MCF 10A (cell line): Measurements from ENCODE around the gene HSPB6. TPM values are rescaled to one million over a fixed set of nuclear protein-coding genes. Genes with fewer than 3 reads are reported as not detected.
A peak's percentile ranks its signal among the peaks of the same experiment; 100 is the strongest.

Source experiments
- BruUV-seq: library from RNA; stranded (reverse); fragments of 400-500 nt; replicated peaks from 2 replicates; lab custom pipeline; 2021; lab: Mats Ljungman, UMichigan
- CTCF ChIA-PET: fragments of 300-600 bp; sonication (Branson Sonifier 250); formaldehyde crosslinking; extraction: SDS; loops from one replicate; lab custom pipeline; 2021; ENCODE audit warnings: antibody characterized with exemption, inconsistent platforms; lab: Yijun Ruan, JAX
- POLR2A ChIA-PET: fragments of 300-600, 350-650 bp; sonication (Branson Sonifier 250); formaldehyde crosslinking; extraction: SDS; loops from one replicate; lab custom pipeline; 2020; ENCODE audit warnings: antibody characterized with exemption, inconsistent platforms; lab: Yijun Ruan, JAX
- DNase-seq: peaks from one replicate; pipeline ENCODE4 v3.0.0-alpha.2; 2018; ENCODE audit not compliant: unreplicated experiment
- H3K27ac Mint-ChIP-seq: one replicate; pipeline ENCODE4 v1.8.0; 2022; ENCODE audit warnings: mild to moderate bottlenecking, low read depth, mixed read lengths; ENCODE audit not compliant: unreplicated experiment
- H3K27me3 Mint-ChIP-seq: one replicate; pipeline ENCODE4 v1.8.0; 2022; ENCODE audit warnings: mixed read lengths; ENCODE audit not compliant: insufficient read depth, unreplicated experiment
- H3K36me3 Mint-ChIP-seq: one replicate; pipeline ENCODE4 v1.8.0; 2022; ENCODE audit warnings: mild to moderate bottlenecking, moderate library complexity, mixed read lengths; ENCODE audit not compliant: insufficient read depth, unreplicated experiment
- H3K4me1 Mint-ChIP-seq: one replicate; pipeline ENCODE4 v1.8.0; 2022; ENCODE audit warnings: mixed read lengths; ENCODE audit not compliant: insufficient read depth, unreplicated experiment
- H3K4me3 Mint-ChIP-seq: one replicate; pipeline ENCODE4 v1.8.0; 2022; ENCODE audit warnings: mild to moderate bottlenecking, moderate library complexity, mixed read lengths; ENCODE audit not compliant: unreplicated experiment
- H3K9me3 Mint-ChIP-seq: one replicate; pipeline ENCODE4 v1.8.0; 2022; ENCODE audit warnings: mixed read lengths; ENCODE audit not compliant: unreplicated experiment
- intact Hi-C: fragments of 100-400 bp; cut with micrococcal nuclease; formaldehyde crosslinking; loops from 2 replicates; pipeline ENCODE4 v1.14.1; 2022
- total RNA-seq: library from RNA; stranded (reverse); gene quantifications from 2 replicates; pipeline ENCODE4 v1.2.3, GENCODE V29; 2022
- TF ChIP-seq, protein P1 (sequence below): fragments of 200-600 bp; IDR thresholded peaks from one replicate; pipeline ENCODE4 v1.8.0; 2022; ENCODE audit warnings: antibody characterized with exemption, mild to moderate bottlenecking; ENCODE audit not compliant: unreplicated experiment

HSPB6 gene
- total RNA-seq, 1 experiment from 2014 or later = 0.21 TPM

DNA sequence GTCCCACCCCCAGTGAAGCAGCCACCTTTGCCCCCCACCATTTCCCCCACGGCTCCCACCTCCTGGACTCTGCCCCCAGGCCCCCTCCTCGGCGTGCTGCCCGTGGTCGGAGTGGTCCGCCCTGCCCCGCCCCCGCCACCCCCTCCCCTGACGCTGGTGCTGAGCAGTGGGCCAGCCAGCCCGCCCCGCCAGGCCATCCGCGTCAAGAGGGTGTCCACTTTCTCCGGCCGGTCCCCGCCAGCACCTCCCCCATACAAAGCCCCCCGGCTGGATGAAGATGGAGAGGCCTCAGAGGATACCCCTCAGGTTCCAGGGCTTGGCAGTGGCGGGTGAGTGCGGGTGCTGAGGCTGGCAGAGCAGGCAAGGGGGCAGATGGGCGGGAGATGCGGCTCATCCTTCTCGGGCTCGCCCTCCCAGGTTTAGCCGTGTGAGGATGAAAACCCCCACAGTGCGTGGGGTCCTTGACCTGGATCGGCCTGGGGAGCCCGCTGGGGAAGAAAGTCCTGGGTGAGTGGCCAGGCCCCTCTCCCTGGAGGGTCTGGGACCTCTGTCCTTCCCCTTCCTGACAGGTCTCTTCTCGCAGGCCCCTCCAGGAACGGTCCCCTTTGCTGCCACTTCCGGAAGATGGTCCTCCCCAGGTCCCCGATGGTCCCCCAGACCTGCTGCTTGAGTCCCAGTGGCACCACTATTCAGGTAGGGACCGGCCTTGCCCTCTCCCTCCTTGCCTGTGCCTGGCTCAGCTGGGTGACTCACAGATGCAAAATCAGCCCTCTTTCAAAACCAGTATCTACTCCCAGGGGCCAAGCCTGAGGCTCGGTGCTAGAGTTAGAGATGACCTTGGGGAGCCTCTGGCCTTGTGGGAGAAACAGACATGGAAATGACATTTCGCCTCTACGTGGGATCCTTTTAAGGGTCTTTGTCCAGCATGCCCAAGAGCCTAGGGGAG, 23.4 kb downstream of the HSPB6 start:
- intact Hi-C loops = no loop called here
- ChIA-PET POLR2A (no interaction called here), CTCF (no interaction called here)
- no peak for DNase-seq
- Mint-ChIP-seq H3K27me3 (no peaks in the 10 kb centered on the region), H3K4me3 (no peak overlapping the region), H3K4me1 (no peaks in the 10 kb centered on the region), H3K27ac (no peak overlapping the region), H3K36me3 (peaks cover 56% of the 10 kb centered on the region), H3K9me3 (no peaks in the 10 kb centered on the region)
- TF ChIP-seq, protein P1, sequence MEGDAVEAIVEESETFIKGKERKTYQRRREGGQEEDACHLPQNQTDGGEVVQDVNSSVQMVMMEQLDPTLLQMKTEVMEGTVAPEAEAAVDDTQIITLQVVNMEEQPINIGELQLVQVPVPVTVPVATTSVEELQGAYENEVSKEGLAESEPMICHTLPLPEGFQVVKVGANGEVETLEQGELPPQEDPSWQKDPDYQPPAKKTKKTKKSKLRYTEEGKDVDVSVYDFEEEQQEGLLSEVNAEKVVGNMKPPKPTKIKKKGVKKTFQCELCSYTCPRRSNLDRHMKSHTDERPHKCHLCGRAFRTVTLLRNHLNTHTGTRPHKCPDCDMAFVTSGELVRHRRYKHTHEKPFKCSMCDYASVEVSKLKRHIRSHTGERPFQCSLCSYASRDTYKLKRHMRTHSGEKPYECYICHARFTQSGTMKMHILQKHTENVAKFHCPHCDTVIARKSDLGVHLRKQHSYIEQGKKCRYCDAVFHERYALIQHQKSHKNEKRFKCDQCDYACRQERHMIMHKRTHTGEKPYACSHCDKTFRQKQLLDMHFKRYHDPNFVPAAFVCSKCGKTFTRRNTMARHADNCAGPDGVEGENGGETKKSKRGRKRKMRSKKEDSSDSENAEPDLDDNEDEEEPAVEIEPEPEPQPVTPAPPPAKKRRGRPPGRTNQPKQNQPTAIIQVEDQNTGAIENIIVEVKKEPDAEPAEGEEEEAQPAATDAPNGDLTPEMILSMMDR = no peak
- no TSS peak for BruUV-seq

DNA sequence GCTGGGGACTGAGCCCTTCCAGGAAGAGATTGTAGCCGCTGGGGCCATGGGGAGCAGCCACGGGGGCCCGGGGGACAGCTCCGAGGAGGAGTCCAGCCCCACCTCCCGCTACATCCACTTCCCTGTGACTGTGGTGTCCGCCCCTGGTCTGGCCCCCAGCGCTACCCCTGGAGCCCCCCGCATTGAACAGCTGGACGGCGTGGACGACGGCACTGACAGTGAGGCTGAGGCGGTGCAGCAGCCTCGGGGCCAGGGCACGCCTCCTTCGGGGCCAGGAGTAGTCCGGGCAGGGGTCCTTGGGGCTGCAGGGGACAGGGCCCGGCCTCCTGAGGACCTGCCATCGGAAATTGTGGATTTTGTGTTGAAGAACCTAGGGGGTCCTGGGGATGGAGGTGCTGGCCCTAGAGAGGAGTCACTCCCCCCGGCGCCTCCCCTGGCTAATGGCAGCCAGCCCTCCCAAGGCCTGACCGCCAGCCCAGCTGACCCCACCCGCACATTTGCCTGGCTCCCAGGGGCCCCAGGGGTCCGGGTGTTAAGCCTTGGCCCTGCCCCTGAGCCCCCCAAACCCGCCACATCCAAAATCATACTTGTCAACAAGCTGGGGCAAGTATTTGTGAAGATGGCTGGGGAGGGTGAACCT, 24.2 kb downstream of the HSPB6 start:
- POLR2A ChIA-PET = interaction anchor here (0.6 to 1.2 kb wide), 2 partner anchors 11 to 14 kb away, joined by 3 to 4 read pairs; no protein-coding TSS in a partner anchor
- Mint-ChIP-seq H3K27me3 (no peaks in the 10 kb centered on the region), H3K36me3 (peaks cover 57% of the 10 kb centered on the region), H3K4me3 (no peak overlapping the region), H3K9me3 (no peaks in the 10 kb centered on the region), H3K27ac (no peak overlapping the region), H3K4me1 (no peaks in the 10 kb centered on the region)
- BruUV-seq = TSS peak; percentile 9
- DNase-seq = no peak
- TF ChIP-seq, protein P1 = no peak
- intact Hi-C loops = no loop called here
- CTCF ChIA-PET = no interaction called here

DNA sequence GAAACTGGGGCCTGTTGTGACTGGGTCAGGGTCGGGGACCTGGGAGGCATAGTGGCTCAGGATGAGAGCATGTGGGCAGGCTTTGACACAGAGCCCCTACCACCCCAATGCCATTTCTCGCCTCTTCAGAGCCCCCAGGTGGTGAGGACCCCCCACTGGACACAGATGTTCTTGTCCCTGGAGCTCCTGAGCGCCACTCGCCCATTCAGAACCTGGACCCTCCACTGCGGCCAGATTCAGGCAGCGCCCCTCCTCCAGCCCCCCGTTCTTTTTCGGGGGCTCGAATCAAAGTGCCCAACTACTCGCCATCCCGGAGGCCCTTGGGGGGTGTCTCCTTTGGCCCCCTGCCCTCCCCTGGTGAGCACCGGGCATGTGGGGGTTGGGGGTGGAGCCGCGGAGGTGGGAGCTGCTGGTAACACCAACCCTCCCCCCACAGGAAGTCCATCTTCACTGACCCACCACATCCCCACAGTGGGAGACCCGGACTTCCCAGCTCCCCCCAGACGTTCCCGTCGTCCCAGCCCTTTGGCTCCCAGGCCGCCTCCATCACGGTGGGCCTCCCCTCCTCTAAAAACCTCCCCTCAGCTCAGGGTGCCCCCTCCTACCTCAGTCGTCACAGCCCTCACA, 24.9 kb downstream of the HSPB6 start:
- TF ChIP-seq, protein P1 = no peak
- BruUV-seq = no TSS peak
- Mint-ChIP-seq H3K27ac (no peak overlapping the region), H3K9me3 (no peaks in the 10 kb centered on the region), H3K4me1 (no peaks in the 10 kb centered on the region), H3K27me3 (no peaks in the 10 kb centered on the region), H3K4me3 (no peak overlapping the region), H3K36me3 (peaks cover 65% of the 10 kb centered on the region)
- CTCF ChIA-PET = no interaction called here
- POLR2A ChIA-PET = interaction anchor here (0.6 to 1.2 kb wide), 3 partner anchors 9 to 13 kb away, joined by 3 to 4 read pairs (median 4); no protein-coding TSS in a partner anchor
- no peak for DNase-seq
- intact Hi-C loops = no loop called here

DNA sequence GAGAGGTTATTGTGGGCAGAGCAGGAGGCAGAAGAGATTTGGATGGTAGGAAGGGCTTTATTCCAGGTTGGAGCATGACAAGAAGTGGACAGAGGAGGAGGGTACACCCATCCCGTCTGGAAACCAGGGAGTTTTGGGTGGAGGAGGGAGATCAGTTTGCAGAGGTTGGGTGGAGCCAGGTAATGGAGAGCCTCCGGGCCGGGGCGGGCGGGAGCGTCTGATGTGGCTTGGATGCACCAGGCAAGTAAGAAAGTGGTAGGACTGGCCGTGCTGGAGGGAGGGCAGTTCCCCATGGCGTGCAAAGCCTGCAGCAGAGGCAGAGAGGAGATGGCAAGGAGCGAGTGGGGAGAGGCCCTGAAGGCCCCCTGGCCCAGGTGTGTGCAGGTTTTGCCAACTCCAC, 25.5 kb downstream of the HSPB6 start:
- intact Hi-C loops = no loop called here
- Mint-ChIP-seq H3K36me3 (peaks cover 68% of the 10 kb centered on the region), H3K27me3 (no peaks in the 10 kb centered on the region), H3K9me3 (no peaks in the 10 kb centered on the region), H3K4me1 (no peaks in the 10 kb centered on the region), H3K4me3 (no peak overlapping the region), H3K27ac (no peak overlapping the region)
- BruUV-seq = no TSS peak
- no peak for DNase-seq
- POLR2A ChIA-PET = interaction anchor here (0.7 to 1.2 kb wide), 3 partner anchors 9 to 13 kb away, joined by 3 to 4 read pairs (median 4); no protein-coding TSS in a partner anchor
- TF ChIP-seq, protein P1 = no peak
- CTCF ChIA-PET = no interaction called here
